ENCODE results near the gene PLXDC2. TPM values are rescaled to one million over a fixed set of nuclear protein-coding genes. Genes with fewer than 3 reads are reported as not detected.

PLXDC2 gene
- total RNA-seq, 1 experiment from 2014 or later, result 38.7 TPM

- Histone ChIP-seq H4K20me1 (ENCODE audit: control insufficient read depth, insufficient read depth, insufficient read length) (no peaks in the 10 kb centered on the region), H3K4ac (ENCODE audit: low read depth, low read length) (no peak overlapping the region), H2BK120ac (ENCODE audit: low read depth, low read length, poor library complexity, severe bottlenecking) (no peak overlapping the region), H3K9ac (ENCODE audit: extremely low read depth, insufficient read length, low read length) (no peak overlapping the region), H3K14ac (ENCODE audit: insufficient read depth, low read length) (no peak overlapping the region), H3K9me3 (ENCODE audit: control insufficient read depth, low read depth, low read length) (no peaks in the 10 kb centered on the region), H4K5ac (ENCODE audit: insufficient read length, low read depth, low read length) (no peak overlapping the region), H2BK5ac (ENCODE audit: insufficient read length, low read length) (no peak overlapping the region), H2AFZ (ENCODE audit: low read length) (no peak overlapping the region), H2AK5ac (ENCODE audit: insufficient read length, low read length) (no peak overlapping the region), H3K23me2 (ENCODE audit: insufficient read length, low read depth, low read length, poor library complexity, severe bottlenecking) (no peaks in the 10 kb centered on the region), H3K23ac (ENCODE audit: insufficient read length, low read depth, low read length) (no peak overlapping the region), H2BK20ac (ENCODE audit: low read depth, low read length, poor library complexity, severe bottlenecking) (no peak overlapping the region), H3T11ph (ENCODE audit: low read length) (no peak overlapping the region), H3K27me3 (ENCODE audit: insufficient read depth, low read length) (no peaks in the 10 kb centered on the region), H3K4me1 (ENCODE audit: insufficient read depth, low read length) (peaks cover 2% of the 10 kb centered on the region; the same call in 1 of the 2 replicates), H4K8ac (replicated peaks; ENCODE audit: insufficient read length, low read depth, low read length) (no peak overlapping the region), H2BK15ac (ENCODE audit: low read depth, low read length) (no peak overlapping the region), H3K4me2 (ENCODE audit: insufficient read depth, insufficient read length, low read length) (no peak overlapping the region), H2BK12ac (ENCODE audit: insufficient read length, low read depth, low read length) (no peak overlapping the region), H3K79me1 (ENCODE audit: insufficient read depth, low read depth, low read length, poor library complexity, severe bottlenecking) (peaks cover 9% of the 10 kb centered on the region), H4K91ac (ENCODE audit: insufficient read length, low read depth, low read length) (no peak overlapping the region), H3K18ac (ENCODE audit: insufficient read length, low read depth, low read length) (no peak overlapping the region), H3K56ac (ENCODE audit: insufficient read length, low read depth, low read length) (no peak overlapping the region), H3K79me2 (ENCODE audit: insufficient read depth, low read length) (no peaks in the 10 kb centered on the region; the same call in 1 of the 2 replicates), H3K27ac (ENCODE audit: insufficient read length, low read depth, low read length) (no peak overlapping the region)
- no peak for DNase-seq
- Mint-ChIP-seq H3K4me3 (no peak overlapping the region), H3K27ac (peak overlapping the region in 1 of 3 experiments; percentile 12; a peak in 3 of 7 replicates), H3K36me3 (ENCODE audit: insufficient read depth in 1 of 3, low read depth in 3 of 3) (peaks cover 3 to 14% (median 6%) of the 10 kb centered on the region in 3 experiments; a peak in 5 of 7 replicates), H3K4me1 (peaks cover 24 to 34% of the 10 kb centered on the region in 2 experiments), H3K27me3 (ENCODE audit: low read depth) (no peaks in the 10 kb centered on the region), H3K9me3 (no peaks in the 10 kb centered on the region; a peak in 2 of 5 replicates)
- TF ChIP-seq CTCF (conservative IDR thresholded peaks at IDR 0.05), result no peak
- no CpG with 5 or more reads among the region's 3 CpGs for WGBS (ENCODE audit: extremely low coverage, insufficient read length, low lambda C conversion rate)
Measured at GRCh38 chr10:19888061-19888660, 71.9 kb downstream of the PLXDC2 start.

All from H9 (cell line).